ENCODE measurements around the gene MAB21L2.

GRCh38 chr4:150540536-150540935 is 41.4 kb upstream of the MAB21L2 start:
- TF ChIP-seq, protein P1, sequence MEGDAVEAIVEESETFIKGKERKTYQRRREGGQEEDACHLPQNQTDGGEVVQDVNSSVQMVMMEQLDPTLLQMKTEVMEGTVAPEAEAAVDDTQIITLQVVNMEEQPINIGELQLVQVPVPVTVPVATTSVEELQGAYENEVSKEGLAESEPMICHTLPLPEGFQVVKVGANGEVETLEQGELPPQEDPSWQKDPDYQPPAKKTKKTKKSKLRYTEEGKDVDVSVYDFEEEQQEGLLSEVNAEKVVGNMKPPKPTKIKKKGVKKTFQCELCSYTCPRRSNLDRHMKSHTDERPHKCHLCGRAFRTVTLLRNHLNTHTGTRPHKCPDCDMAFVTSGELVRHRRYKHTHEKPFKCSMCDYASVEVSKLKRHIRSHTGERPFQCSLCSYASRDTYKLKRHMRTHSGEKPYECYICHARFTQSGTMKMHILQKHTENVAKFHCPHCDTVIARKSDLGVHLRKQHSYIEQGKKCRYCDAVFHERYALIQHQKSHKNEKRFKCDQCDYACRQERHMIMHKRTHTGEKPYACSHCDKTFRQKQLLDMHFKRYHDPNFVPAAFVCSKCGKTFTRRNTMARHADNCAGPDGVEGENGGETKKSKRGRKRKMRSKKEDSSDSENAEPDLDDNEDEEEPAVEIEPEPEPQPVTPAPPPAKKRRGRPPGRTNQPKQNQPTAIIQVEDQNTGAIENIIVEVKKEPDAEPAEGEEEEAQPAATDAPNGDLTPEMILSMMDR (IDR thresholded peaks at IDR 0.05), result no peak
- no peak for TF ChIP-seq EZH2 (IDR thresholded peaks at IDR 0.05)
